Activated naive CD4-positive, alpha-beta T cell treated with anti-CD3 and anti-CD28 coated beads for 36 hours (primary cell): ENCODE measurements around the gene ATP5IF1. TPM values are rescaled to one million over a fixed set of nuclear protein-coding genes. Genes with fewer than 3 reads are reported as not detected.

Experiments used
- CTCF ChIA-PET: fragments of 350-600 bp; sonication (Branson Sonifier 250); formaldehyde crosslinking; loops from one replicate; lab custom pipeline; 2021; ENCODE audit warnings: antibody characterized with exemption; lab: Charles Lee
- DNase-seq: peaks from one replicate; pipeline ENCODE4 v3.0.0-alpha.2; 2020
- H3K27ac Mint-ChIP-seq: one replicate; pipeline ENCODE4 v1.8.0; 2021; ENCODE audit warnings: mild to moderate bottlenecking, mixed read lengths
- H3K27me3 Mint-ChIP-seq: one replicate; pipeline ENCODE4 v1.8.0; 2021; ENCODE audit warnings: low read depth, mixed read lengths
- H3K36me3 Mint-ChIP-seq: one replicate; pipeline ENCODE4 v1.8.0; 2021; ENCODE audit warnings: low read depth, mixed read lengths
- H3K4me1 Mint-ChIP-seq: one replicate; pipeline ENCODE4 v1.8.0; 2021; ENCODE audit warnings: low read depth, mixed read lengths
- H3K4me3 Mint-ChIP-seq: one replicate; pipeline ENCODE4 v1.8.0; 2021; ENCODE audit warnings: mild to moderate bottlenecking, moderate library complexity, mixed read lengths
- H3K9me3 Mint-ChIP-seq: one replicate; pipeline ENCODE4 v1.8.0; 2021; ENCODE audit warnings: mixed read lengths
- intact Hi-C: fragments of 100-400 bp; cut with micrococcal nuclease; formaldehyde crosslinking; loops from one replicate; pipeline ENCODE4 v1.15.1; 2023
- total RNA-seq, 2 experiments: library from RNA; stranded (reverse); gene quantifications; one replicate each; pipeline ENCODE4 v1.2.3, GENCODE V29; 2021

ATP5IF1 gene
- total RNA-seq, 2 experiments from 2014 or later: 182 to 185 TPM

GRCh38 chr1:28241638-28242241 lies 5.8 kb downstream of the ATP5IF1 start:
- Mint-ChIP-seq H3K4me1 (peaks cover 30% of the 10 kb centered on the region), H3K36me3 (no peaks in the 10 kb centered on the region), H3K9me3 (no peaks in the 10 kb centered on the region), H3K27me3 (no peaks in the 10 kb centered on the region), H3K27ac (no peak overlapping the region), H3K4me3 (no peak overlapping the region)
- DNase-seq: no peak
- intact Hi-C loops: no loop called here
- CTCF ChIA-PET: no interaction called here

GRCh38 chr1:28243685-28244311 lies 7.9 kb downstream of the ATP5IF1 start:
- H3K27me3 Mint-ChIP-seq: no peaks in the 10 kb centered on the region
- no peaks in the 10 kb centered on the region for H3K36me3 Mint-ChIP-seq
- H3K27ac Mint-ChIP-seq: peak overlapping the region; percentile 92
- H3K9me3 Mint-ChIP-seq: no peaks in the 10 kb centered on the region
- DNase-seq: no peak
- H3K4me1 Mint-ChIP-seq: peaks cover 45% of the 10 kb centered on the region
- intact Hi-C loops: no loop called here
- H3K4me3 Mint-ChIP-seq: peak overlapping the region; percentile 20
- CTCF ChIA-PET: interaction anchor here (0.6 to 2.1 kb wide), 3 partner anchors 116 to 154 kb away, joined by 4 to 6 read pairs (median 4); no protein-coding TSS in a partner anchor

- no peak for DNase-seq
- Mint-ChIP-seq H3K4me1 (peaks cover 54% of the 10 kb centered on the region), H3K4me3 (peak overlapping the region; percentile 20), H3K27ac (peak overlapping the region; percentile 92), H3K9me3 (no peaks in the 10 kb centered on the region), H3K27me3 (no peaks in the 10 kb centered on the region), H3K36me3 (no peaks in the 10 kb centered on the region)
- CTCF ChIA-PET: interaction anchor here (0.6 to 2.1 kb wide), 3 partner anchors 115 to 155 kb away, joined by 4 to 6 read pairs (median 4); no protein-coding TSS in a partner anchor
- intact Hi-C loops: loop anchor here (5.0 kb wide), 4 partner anchors 338 to 643 kb away; partner anchors contain the start of genes GMEB1 and YTHDF2
These were observed 8.8 kb downstream of the ATP5IF1 start for GRCh38 chr1:28244549-28245251.

GRCh38 chr1:28246427-28246832 lies 10.5 kb downstream of the ATP5IF1 start:
- no peaks in the 10 kb centered on the region for H3K27me3 Mint-ChIP-seq
- intact Hi-C loops: loop anchor here (1.0 to 5.0 kb wide), 7 partner anchors 10 to 641 kb away; partner anchors contain the start of genes ATP5IF1, GMEB1, RNU11 and YTHDF2
- no peaks in the 10 kb centered on the region for H3K9me3 Mint-ChIP-seq
- H3K36me3 Mint-ChIP-seq: no peaks in the 10 kb centered on the region
- peaks cover 58% of the 10 kb centered on the region for H3K4me1 Mint-ChIP-seq
- H3K4me3 Mint-ChIP-seq: peak overlapping the region; percentile 83
- DNase-seq: peak; percentile 73
- peak overlapping the region; percentile 97 for H3K27ac Mint-ChIP-seq
- CTCF ChIA-PET: interaction anchor here (0.9 to 1.3 kb wide), 3 partner anchors 9 to 113 kb away, joined by 3 to 7 read pairs (median 4); no protein-coding TSS in a partner anchor

- Mint-ChIP-seq H3K4me3 (peak overlapping the region; percentile 83), H3K36me3 (no peaks in the 10 kb centered on the region), H3K27me3 (no peaks in the 10 kb centered on the region), H3K27ac (peak overlapping the region; percentile 97), H3K9me3 (no peaks in the 10 kb centered on the region), H3K4me1 (peaks cover 57% of the 10 kb centered on the region)
- intact Hi-C loops: loop anchor here (1.0 to 5.0 kb wide), 13 partner anchors 79 to 640 kb away; partner anchors contain the start of genes GMEB1, MED18, RNU11 and YTHDF2
- DNase-seq: no peak
- CTCF ChIA-PET: interaction anchor here (0.6 to 2.8 kb wide), 22 partner anchors 8 to 630 kb away, joined by 3 to 50 read pairs (median 5); partner anchors contain the start of genes ATP5IF1, EYA3, MED18 and SESN2
These were observed 11.8 kb downstream of the ATP5IF1 start for GRCh38 chr1:28247612-28248272.

GRCh38 chr1:28248273-28249012 lies 12.5 kb downstream of the ATP5IF1 start:
- intact Hi-C loops: loop anchor here (1.0 to 5.0 kb wide), 10 partner anchors 11 to 639 kb away; partner anchors contain the start of genes GMEB1, MED18, SESN2 and YTHDF2
- peak; percentile 93 for DNase-seq
- Mint-ChIP-seq H3K27ac (peak overlapping the region; percentile 97), H3K9me3 (no peaks in the 10 kb centered on the region), H3K36me3 (no peaks in the 10 kb centered on the region), H3K4me1 (peaks cover 52% of the 10 kb centered on the region), H3K4me3 (peak overlapping the region; percentile 56), H3K27me3 (no peaks in the 10 kb centered on the region)
- CTCF ChIA-PET: interaction anchor here (0.6 to 2.8 kb wide), 39 partner anchors 8 to 629 kb away, joined by 3 to 50 read pairs (median 4); partner anchors contain the start of genes ATP5IF1, EYA3, MED18 and SESN2

- peak; percentile 71 for DNase-seq
- Mint-ChIP-seq H3K27ac (peak overlapping the region; percentile 97), H3K4me1 (peaks cover 46% of the 10 kb centered on the region), H3K4me3 (peak overlapping the region; percentile 56), H3K27me3 (no peaks in the 10 kb centered on the region), H3K9me3 (no peaks in the 10 kb centered on the region), H3K36me3 (no peaks in the 10 kb centered on the region)
- CTCF ChIA-PET: interaction anchor here (0.6 to 2.8 kb wide), 34 partner anchors 10 to 355 kb away, joined by 3 to 50 read pairs (median 4); partner anchors contain the start of genes ATP5IF1, EYA3, MED18 and SESN2
- intact Hi-C loops: loop anchor here (1.0 to 5.0 kb wide), 6 partner anchors 10 to 638 kb away; partner anchors contain the start of genes GMEB1, SESN2 and YTHDF2
These were observed 13.3 kb downstream of the ATP5IF1 start for GRCh38 chr1:28249013-28249865.

- DNase-seq: no peak
- H3K27ac Mint-ChIP-seq: peak overlapping the region; percentile 97
- H3K36me3 Mint-ChIP-seq: no peaks in the 10 kb centered on the region
- H3K4me3 Mint-ChIP-seq: no peak overlapping the region
- peaks cover 39% of the 10 kb centered on the region for H3K4me1 Mint-ChIP-seq
- no peaks in the 10 kb centered on the region for H3K27me3 Mint-ChIP-seq
- intact Hi-C loops: loop anchor here (1.0 to 5.0 kb wide), 6 partner anchors 9 to 637 kb away; partner anchors contain the start of genes GMEB1, SESN2 and YTHDF2
- no peaks in the 10 kb centered on the region for H3K9me3 Mint-ChIP-seq
- CTCF ChIA-PET: interaction anchor here (1.0 to 2.8 kb wide), 6 partner anchors 9 to 257 kb away, joined by 3 to 50 read pairs (median 10); partner anchors contain the start of genes ATP5IF1 and SESN2
These were observed 14.0 kb downstream of the ATP5IF1 start for GRCh38 chr1:28249866-28250295.

GRCh38 chr1:28256197-28256827 lies 20.4 kb downstream of the ATP5IF1 start:
- DNase-seq: no peak
- no peak overlapping the region for H3K4me3 Mint-ChIP-seq
- CTCF ChIA-PET: interaction anchor here (0.7 kb wide), 1 partner anchor 9 kb away, joined by 5 read pairs; no protein-coding TSS in a partner anchor
- H3K4me1 Mint-ChIP-seq: peaks cover 35% of the 10 kb centered on the region
- no peaks in the 10 kb centered on the region for H3K9me3 Mint-ChIP-seq
- intact Hi-C loops: loop anchor here (5.0 kb wide), 1 partner anchor 484 kb away; the partner anchor contains the start of gene STX12
- H3K36me3 Mint-ChIP-seq: peaks cover 8% of the 10 kb centered on the region
- no peaks in the 10 kb centered on the region for H3K27me3 Mint-ChIP-seq
- H3K27ac Mint-ChIP-seq: peak overlapping the region; percentile 24
